Measurements from ENCODE around the gene ST6GAL2. TPM values are rescaled to one million over a fixed set of nuclear protein-coding genes. Genes with fewer than 3 reads are reported as not detected.

ST6GAL2 gene
- total RNA-seq, 1 experiment from 2014 or later, result not detected

DNA sequence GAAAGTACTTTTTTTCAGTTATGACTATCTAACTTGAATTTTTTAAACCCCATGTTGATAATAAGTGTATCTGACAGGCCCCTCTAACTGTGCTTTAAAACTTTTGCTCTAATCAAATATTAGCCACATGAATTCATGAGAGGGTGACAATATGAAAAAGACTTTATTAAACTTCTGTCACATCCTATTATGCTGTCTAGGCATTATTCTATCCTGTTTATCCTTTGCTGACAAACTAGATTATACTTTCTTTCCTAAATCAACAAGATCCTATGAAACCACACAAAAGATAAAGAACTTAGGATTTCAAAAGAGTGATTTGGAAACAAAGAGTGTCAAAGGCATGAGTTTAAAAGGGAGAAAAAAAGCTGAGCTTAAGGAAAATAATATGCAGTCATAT, 57.8 kb downstream of the ST6GAL2 start:
- no peak for DNase-seq (ENCODE audit: low read depth)

DNA sequence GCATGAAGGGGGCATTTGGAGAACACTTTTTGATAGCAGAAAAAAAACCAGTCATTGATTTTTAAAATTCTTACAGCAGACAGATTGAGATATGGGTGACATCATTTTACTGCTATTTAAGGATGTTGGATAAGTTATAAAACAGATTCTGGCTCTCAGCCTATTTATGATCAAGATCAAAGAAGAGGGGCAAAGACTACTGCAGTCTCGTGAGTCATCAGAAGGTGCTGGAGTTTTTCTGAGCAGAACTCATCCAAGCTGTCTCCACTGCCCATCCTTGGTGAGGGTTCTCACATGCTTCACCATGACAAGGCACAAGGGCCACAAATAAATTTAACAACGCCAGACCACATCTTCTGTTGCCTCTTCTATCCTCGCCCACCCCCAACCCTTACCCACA, 58.8 kb downstream of the ST6GAL2 start:
- DNase-seq (ENCODE audit: low read depth), result no peak

GRCh38 chr2:106825161-106825560, 60.8 kb downstream of the ST6GAL2 start:
- no peak for DNase-seq (ENCODE audit: low read depth)

GRCh38 chr2:106816974-106817373, 69.0 kb downstream of the ST6GAL2 start:
- DNase-seq (ENCODE audit: low read depth), result no peak

DNA sequence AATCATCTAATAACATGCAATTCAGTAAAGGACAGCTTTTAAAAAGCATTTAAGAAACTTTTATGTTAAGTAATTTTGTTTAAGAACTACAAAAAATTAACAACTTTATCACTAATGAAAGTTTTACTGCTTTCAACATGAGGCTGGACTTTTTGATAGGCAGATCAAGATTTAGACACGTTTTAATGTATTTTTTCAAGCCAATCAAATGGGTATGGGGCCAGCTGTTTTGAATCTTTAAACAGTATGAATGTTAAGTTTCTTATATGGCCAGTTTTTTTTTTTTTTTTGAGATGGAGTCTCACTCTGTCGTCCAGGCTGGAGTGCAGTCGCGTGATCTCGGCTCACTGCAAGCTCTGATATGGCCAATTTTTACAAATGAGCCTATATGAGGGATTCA, 73.1 kb downstream of the ST6GAL2 start:
- DNase-seq (ENCODE audit: low read depth), result no peak

DNA sequence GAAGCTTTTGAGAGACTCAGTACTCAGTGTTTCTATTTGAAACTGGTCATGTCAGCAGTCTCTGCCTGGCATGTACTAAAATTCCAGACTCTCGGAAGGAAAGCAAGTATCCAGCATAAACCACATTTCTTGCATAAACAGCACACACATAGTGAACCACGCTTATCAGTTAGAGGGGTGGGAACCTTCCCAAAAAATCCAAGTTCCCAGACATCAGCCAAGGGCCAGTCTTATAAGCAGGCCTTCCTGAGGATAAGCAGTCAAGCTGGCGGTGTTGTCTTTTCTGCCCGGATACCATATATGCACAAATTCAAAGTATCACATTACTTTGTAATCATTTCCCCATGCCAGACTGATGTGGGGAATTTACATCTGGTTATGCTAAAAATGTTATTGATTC, 73.6 kb downstream of the ST6GAL2 start:
- no peak for DNase-seq (ENCODE audit: low read depth)

- DNase-seq (ENCODE audit: low read depth), result no peak
These were observed 80.3 kb downstream of the ST6GAL2 start for GRCh38 chr2:106805716-106806115.

GRCh38 chr2:106804161-106804560, 81.8 kb downstream of the ST6GAL2 start:
- DNase-seq (ENCODE audit: low read depth), result no peak

DNA sequence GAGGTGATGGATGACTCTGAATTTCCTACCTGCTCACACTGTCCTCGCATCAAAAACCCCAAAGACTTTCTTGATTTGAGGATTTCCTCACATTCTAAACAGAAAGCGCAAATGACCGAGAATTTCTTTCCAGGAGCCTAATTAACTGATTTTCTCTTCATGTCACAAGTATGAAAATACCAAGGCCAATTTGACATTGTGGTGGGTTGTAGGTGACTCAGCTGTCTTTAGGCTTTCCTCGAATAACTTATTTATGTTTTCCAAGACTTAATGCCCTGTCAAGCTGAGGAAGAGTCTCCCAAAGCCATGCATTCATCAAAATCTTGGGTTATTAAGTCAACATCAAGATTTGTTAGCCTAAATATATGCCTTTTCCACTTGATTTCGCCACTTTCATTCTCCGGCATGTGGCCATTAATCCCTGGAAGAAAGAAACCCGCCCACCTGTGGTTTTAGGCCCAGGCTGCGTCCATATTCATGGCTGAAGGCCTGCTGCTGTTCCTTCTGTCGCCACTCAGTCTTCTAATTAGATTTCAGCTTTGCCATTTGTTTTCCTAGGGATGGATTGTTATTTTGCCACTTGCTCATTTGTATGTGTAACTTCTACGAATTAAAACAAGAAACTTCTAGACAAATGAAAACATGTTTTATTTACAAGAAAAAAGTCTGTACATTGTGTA, 84.9 kb downstream of the ST6GAL2 start:
- DNase-seq (ENCODE audit: low read depth), result no peak

GRCh38 chr2:106800180-106800579, 85.8 kb downstream of the ST6GAL2 start:
- no peak for DNase-seq (ENCODE audit: low read depth)

GRCh38 chr2:106798826-106799552, 87.0 kb downstream of the ST6GAL2 start:
- DNase-seq (ENCODE audit: low read depth), result no peak

DNA sequence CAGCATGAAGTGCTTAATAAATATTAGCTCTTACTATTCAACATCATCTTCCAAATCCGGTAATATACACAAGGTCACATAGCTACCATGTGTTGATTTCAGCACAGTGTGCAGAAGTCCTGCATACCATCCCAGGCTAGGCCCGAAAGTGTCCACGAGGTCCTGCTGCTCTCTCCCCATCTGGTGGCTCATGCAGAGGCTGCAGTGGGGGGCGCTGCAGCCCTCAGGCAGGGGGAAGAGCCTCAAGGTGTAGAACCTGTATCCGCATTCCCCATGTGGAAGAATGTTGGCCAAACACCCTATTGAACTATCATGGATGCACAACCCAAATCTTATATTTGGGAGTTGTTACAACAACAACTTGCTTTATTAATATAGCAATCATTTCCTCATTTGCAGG, 88.5 kb downstream of the ST6GAL2 start:
- DNase-seq (ENCODE audit: low read depth), result no peak

DNA sequence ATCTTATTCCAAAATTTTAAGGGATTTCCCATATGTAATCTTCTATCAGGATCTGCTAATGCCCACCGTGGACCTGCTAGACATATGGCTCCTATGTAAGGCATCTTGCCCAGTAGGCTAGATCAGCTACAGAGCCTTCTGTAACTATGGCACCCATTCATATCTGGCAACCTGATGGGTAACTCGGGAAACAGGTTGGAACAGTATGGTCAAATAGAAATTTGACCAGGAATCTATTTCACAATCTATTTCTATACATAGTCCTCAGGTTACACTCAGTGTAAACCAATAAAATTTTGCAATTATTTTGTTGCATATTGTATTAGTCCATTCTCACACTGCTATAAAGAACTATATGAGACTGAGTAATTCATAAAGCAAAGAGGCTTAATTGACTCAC, 93.3 kb downstream of the ST6GAL2 start:
- DNase-seq (ENCODE audit: low read depth), result no peak

DNA sequence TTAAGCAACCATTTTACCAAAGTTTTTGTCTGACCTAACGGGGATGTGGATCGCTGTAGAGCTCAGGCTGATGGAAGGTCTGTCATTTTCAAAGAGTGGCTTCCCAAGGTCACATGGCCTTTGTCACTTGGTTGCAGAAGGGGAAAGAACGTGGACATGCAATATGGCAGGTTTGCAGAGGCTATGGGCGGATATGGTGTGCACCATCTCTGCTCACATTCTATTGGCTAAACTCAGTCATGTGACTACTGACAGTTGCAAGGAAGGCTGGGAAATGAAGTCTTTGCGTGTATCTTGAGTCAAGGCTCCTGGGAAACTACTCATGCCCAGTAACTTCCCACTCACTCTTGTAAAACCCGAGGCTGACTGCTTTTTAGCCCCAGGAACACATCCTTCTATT, 96.8 kb downstream of the ST6GAL2 start:
- DNase-seq (ENCODE audit: low read depth), result no peak

DNA sequence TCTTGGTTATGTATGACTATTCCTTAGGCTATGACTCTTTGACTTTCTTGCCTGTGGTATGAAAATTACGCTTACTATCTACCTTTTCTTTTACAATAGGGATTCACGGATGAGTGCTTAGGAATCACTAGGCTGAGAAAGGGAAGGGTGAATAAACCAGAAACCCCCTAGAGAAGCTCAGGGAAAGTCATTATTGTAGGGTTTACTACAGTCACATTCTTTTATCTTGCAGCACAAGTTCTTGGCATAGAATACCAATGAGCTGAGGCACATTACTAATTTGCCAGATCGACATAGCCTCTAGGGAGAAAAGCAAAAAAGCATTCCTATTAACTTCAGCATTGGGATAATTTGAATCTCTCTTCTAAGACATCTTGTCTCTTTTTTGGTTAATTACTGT, 103.3 kb downstream of the ST6GAL2 start:
- DNase-seq (ENCODE audit: low read depth), result no peak

DNA sequence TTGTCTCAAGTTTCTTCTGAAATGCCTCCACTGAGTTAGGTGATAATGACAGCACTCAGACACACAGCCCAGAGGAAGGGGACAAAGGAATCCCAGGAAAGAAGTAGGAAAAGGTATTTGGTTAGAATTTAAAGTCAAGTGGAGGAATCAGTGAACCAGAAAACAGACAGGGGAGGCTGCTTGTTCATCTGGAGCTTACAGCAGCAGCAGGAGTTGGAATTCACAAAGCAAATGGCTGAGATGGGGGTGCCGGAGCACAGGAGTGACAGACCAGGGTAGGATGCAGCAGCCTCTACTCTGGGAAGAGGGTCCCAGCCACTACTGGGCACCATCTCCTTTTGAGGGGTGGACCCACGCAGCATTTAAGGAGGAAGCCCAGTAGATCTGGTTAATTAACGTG, 104.8 kb downstream of the ST6GAL2 start:
- no peak for DNase-seq (ENCODE audit: low read depth)

GRCh38 chr2:106771811-106772210, 114.2 kb downstream of the ST6GAL2 start:
- no peak for DNase-seq (ENCODE audit: low read depth)

GRCh38 chr2:106770986-106771385, 115.0 kb downstream of the ST6GAL2 start:
- no peak for DNase-seq (ENCODE audit: low read depth)

DNA sequence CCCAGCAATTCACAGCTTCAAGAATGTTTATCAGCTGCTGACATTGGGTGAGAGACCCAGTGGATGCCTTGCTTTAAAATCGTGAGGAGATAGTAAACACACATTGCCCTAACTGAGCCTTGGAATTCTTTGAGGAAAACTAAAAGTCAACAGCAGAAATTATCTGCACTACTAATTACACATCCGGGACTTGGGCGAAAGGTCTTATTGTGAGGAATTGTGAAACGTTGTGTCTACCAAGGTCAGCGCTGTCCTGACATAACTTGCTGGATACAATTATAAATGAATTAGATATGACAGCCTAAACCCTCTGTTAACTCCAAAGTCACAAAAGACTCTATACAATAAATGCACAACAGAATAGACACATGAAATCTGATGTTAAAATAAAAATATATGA, 121.4 kb downstream of the ST6GAL2 start:
- DNase-seq (ENCODE audit: low read depth), result no peak

DNA sequence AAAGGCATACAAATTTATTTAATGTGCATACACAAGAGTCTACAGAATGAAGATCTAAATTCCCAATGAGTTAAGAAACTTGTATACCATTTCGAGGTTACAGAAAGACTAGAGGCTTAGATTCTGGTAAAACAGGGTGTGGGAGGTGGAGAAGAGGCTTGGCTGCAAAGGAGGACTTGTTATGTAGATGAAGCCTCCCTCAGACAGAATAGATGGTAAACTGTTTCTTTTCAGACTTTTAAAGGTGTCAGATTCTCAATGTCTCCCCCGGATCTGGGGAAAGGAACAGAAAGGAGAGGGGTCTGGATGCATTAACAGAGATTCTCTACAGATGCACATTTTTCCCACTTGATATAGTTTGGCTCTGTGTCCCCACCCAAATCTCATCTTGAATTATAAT, 126.0 kb downstream of the ST6GAL2 start:
- DNase-seq (ENCODE audit: low read depth), result no peak

GRCh38 chr2:106758901-106759497, 127.0 kb downstream of the ST6GAL2 start:
- no peak for DNase-seq (ENCODE audit: low read depth)

All from LHCN-M2 (cell line).